Measurements from ENCODE around the gene BNC2.

DNA sequence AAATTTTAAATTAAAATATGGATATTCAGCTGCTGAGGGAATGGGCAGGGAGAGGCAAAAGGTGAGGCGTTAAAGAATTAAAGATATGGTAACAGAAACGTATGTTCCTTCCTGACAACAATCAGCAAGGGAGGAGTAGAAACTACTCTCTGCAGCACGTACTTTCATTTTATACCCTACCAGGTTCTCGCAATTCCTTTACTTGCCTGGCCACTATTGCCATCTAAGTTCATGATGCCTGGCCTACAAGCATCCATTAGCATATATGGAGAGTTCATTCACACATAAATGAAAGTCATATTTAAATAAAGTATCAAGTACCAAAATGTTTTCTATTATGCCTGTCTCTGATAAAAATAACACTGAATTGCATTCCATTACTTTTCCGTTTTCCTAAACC lies 125.1 kb downstream of the BNC2 start:
- TF ChIP-seq FOXM1 (IDR thresholded peaks at IDR 0.05; ENCODE audit: borderline replicate concordance) (no peak), ARNT (IDR thresholded peaks at IDR 0.05) (no peak), BHLHE40 (IDR thresholded peaks at IDR 0.05; ENCODE audit: borderline replicate concordance) (no peak), SUZ12 (IDR thresholded peaks at IDR 0.05) (no peak)
